EL (cell line): ENCODE data around the gene ITIH5.
A peak's percentile ranks its signal among the peaks of the same experiment; 100 is the strongest.

Source experiments
- DNase-seq: peaks from one replicate; pipeline ENCODE4 v3.0.0-alpha.2; 2016

Gene ITIH5

GRCh38 chr10:7626283-7626682, 40.5 kb downstream of the ITIH5 start:
- no peak for DNase-seq

- DNase-seq, result no peak
Measured at GRCh38 chr10:7625836-7626235, 40.9 kb downstream of the ITIH5 start.

GRCh38 chr10:7625009-7625408, 41.8 kb downstream of the ITIH5 start:
- DNase-seq, result no peak

GRCh38 chr10:7622969-7623368, 43.8 kb downstream of the ITIH5 start:
- no peak for DNase-seq

- DNase-seq, result no peak
Measured at GRCh38 chr10:7618461-7618860, 48.3 kb downstream of the ITIH5 start.

GRCh38 chr10:7611909-7612308, 54.9 kb downstream of the ITIH5 start:
- DNase-seq, result no peak

- peak; percentile 51 for DNase-seq
Measured at GRCh38 chr10:7610651-7611389, 55.9 kb downstream of the ITIH5 start.

GRCh38 chr10:7610026-7610425, 56.7 kb downstream of the ITIH5 start:
- DNase-seq, result no peak

GRCh38 chr10:7609556-7609955, 57.2 kb downstream of the ITIH5 start:
- no peak for DNase-seq

- no peak for DNase-seq
Measured at GRCh38 chr10:7608001-7608400, 58.8 kb downstream of the ITIH5 start.

- no peak for DNase-seq
Measured at GRCh38 chr10:7606951-7607404, 59.8 kb downstream of the ITIH5 start.

- DNase-seq, result no peak
Measured at GRCh38 chr10:7605565-7606295, 61.0 kb downstream of the ITIH5 start.

- DNase-seq, result no peak
Measured at GRCh38 chr10:7601023-7601656, 65.6 kb downstream of the ITIH5 start.

GRCh38 chr10:7598771-7599170, 68.0 kb downstream of the ITIH5 start:
- no peak for DNase-seq

- no peak for DNase-seq
Measured at GRCh38 chr10:7596356-7596755, 70.4 kb downstream of the ITIH5 start.

GRCh38 chr10:7593905-7594304, 72.9 kb downstream of the ITIH5 start:
- DNase-seq, result no peak

- no peak for DNase-seq
Measured at GRCh38 chr10:7593063-7593462, 73.7 kb downstream of the ITIH5 start.

- no peak for DNase-seq
Measured at GRCh38 chr10:7592627-7593026, 74.1 kb downstream of the ITIH5 start.

- no peak for DNase-seq
Measured at GRCh38 chr10:7590271-7590670, 76.5 kb downstream of the ITIH5 start.

- DNase-seq, result no peak
Measured at GRCh38 chr10:7589748-7590147, 77.0 kb downstream of the ITIH5 start.

- DNase-seq, result no peak
Measured at GRCh38 chr10:7587865-7588188, 78.9 kb downstream of the ITIH5 start.

GRCh38 chr10:7587168-7587864, 79.5 kb downstream of the ITIH5 start:
- no peak for DNase-seq

GRCh38 chr10:7585228-7585627, 81.5 kb downstream of the ITIH5 start:
- no peak for DNase-seq

- no peak for DNase-seq
Measured at GRCh38 chr10:7583626-7584025, 83.1 kb downstream of the ITIH5 start.
